ENCODE data around the gene CCND2. TPM values are rescaled to one million over a fixed set of nuclear protein-coding genes. Genes with fewer than 3 reads are reported as not detected.

Gene CCND2
- total RNA-seq, 1 donor from 2014 or later = 3.5 TPM

Other genes with a start within 250 kb of the CCND2 start
- 3.0 TPM for gene TIGAR, start 47.5 kb downstream of the CCND2 start, total RNA-seq
- 0.25 TPM for gene FGF23, start 106.0 kb downstream of the CCND2 start, total RNA-seq
- gene FGF6, start 172.1 kb downstream of the CCND2 start, total RNA-seq = not detected